HG02610 (cell line): ENCODE measurements around the gene GOLGB1.
A peak's percentile ranks its signal among the peaks of the same experiment; 100 is the strongest.
"Not testable (repeated sequence)": the region's sequence is repeated elsewhere in the genome, so short reads cannot be mapped to it uniquely, and the experiment has no call there.

Experiments used
- ATAC-seq: cut with Tn5 transposase; IDR thresholded peaks from one replicate; pipeline ENCODE4 v1.9.1; 2021; ENCODE audit warnings: mild to moderate bottlenecking, moderate library complexity; ENCODE audit not compliant: unreplicated experiment

GOLGB1 gene

GRCh38 chr3:121743106-121743505, 6.4 kb downstream of the GOLGB1 start:
- not testable (repeated sequence) for ATAC-seq

GRCh38 chr3:121740896-121741295, 8.6 kb downstream of the GOLGB1 start:
- no peak for ATAC-seq

GRCh38 chr3:121739902-121740301, 9.6 kb downstream of the GOLGB1 start:
- ATAC-seq = no peak

- no peak for ATAC-seq
These were observed 11.9 kb downstream of the GOLGB1 start for GRCh38 chr3:121737644-121738043.

GRCh38 chr3:121736112-121736511, 13.4 kb downstream of the GOLGB1 start:
- no peak for ATAC-seq

- ATAC-seq = peak; percentile 97
These were observed 14.4 kb downstream of the GOLGB1 start for GRCh38 chr3:121735047-121735696.

- no peak for ATAC-seq
These were observed 18.4 kb downstream of the GOLGB1 start for GRCh38 chr3:121730940-121731687.

- peak; percentile 94 for ATAC-seq
These were observed 25.4 kb downstream of the GOLGB1 start for GRCh38 chr3:121724130-121724529.

GRCh38 chr3:121723485-121723884, 26.1 kb downstream of the GOLGB1 start:
- ATAC-seq = no peak

- no peak for ATAC-seq
These were observed 27.1 kb downstream of the GOLGB1 start for GRCh38 chr3:121722411-121722810.

- no peak for ATAC-seq
These were observed 29.4 kb downstream of the GOLGB1 start for GRCh38 chr3:121720163-121720562.

- ATAC-seq = no peak
These were observed 30.1 kb downstream of the GOLGB1 start for GRCh38 chr3:121719423-121719822.

- no peak for ATAC-seq
These were observed 31.2 kb downstream of the GOLGB1 start for GRCh38 chr3:121718205-121718846.

GRCh38 chr3:121710347-121710746, 39.2 kb downstream of the GOLGB1 start:
- ATAC-seq = no peak

GRCh38 chr3:121707531-121708273, 41.8 kb downstream of the GOLGB1 start:
- ATAC-seq = no peak

GRCh38 chr3:121705541-121705940, 44.0 kb downstream of the GOLGB1 start:
- no peak for ATAC-seq

- no peak for ATAC-seq
These were observed 45.6 kb downstream of the GOLGB1 start for GRCh38 chr3:121703973-121704372.

GRCh38 chr3:121698901-121699300, 50.6 kb downstream of the GOLGB1 start:
- no peak for ATAC-seq

GRCh38 chr3:121698476-121698875, 51.1 kb downstream of the GOLGB1 start:
- no peak for ATAC-seq

- ATAC-seq = no peak
These were observed 53.4 kb downstream of the GOLGB1 start for GRCh38 chr3:121696186-121696585.

- no peak for ATAC-seq
These were observed 57.4 kb downstream of the GOLGB1 start for GRCh38 chr3:121692010-121692699.
